Measurements from ENCODE around the gene MKI67. TPM values are rescaled to one million over a fixed set of nuclear protein-coding genes. Genes with fewer than 3 reads are reported as not detected.
A peak's percentile ranks its signal among the peaks of the same experiment; 100 is the strongest.
"Not testable (repeated sequence)": the region's sequence is repeated elsewhere in the genome, so short reads cannot be mapped to it uniquely, and the experiment has no call there.

Gene MKI67
- 10.6 TPM for total RNA-seq (ENCODE audit: insufficient read depth, low replicate concordance)

- DNase-seq (ENCODE audit: low spot score) = peak; percentile 95
These were observed at the start of gene MKI67 for GRCh38 chr10:128125944-128126764. Gene MKI67 (minus strand): TSS chr10:128126423. CDS start chr10:128125667, 756 bp downstream.

- DNase-seq (ENCODE audit: low spot score) = no peak
These were observed 48.6 kb upstream of the MKI67 start for GRCh38 chr10:128174581-128175559.

DNA sequence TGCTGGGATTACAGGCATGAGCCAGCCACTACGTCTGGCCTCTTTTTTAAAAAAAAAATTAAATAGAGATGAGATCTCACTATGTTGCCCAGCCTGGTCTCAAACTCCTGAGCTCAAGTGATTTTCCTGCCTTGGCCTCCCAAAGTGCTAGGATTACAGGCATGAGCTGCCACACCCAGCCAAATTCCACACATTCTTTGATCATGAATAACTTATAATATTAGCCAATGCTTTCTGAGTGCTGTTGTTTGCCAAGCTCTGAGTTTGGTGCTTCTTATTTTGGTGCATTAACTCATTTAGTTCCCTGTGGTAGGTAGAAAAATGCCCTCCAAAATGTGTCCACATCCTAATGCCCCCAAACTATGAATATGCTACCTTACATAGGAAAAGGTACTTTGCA is 47.2 kb upstream of the MKI67 start:
- no peak for DNase-seq (ENCODE audit: low spot score)

GRCh38 chr10:128172756-128173155 is 46.5 kb upstream of the MKI67 start:
- no peak for DNase-seq (ENCODE audit: low spot score)

GRCh38 chr10:128169811-128170379 is 43.7 kb upstream of the MKI67 start:
- no peak for DNase-seq (ENCODE audit: low spot score)

GRCh38 chr10:128167926-128168520 is 41.8 kb upstream of the MKI67 start:
- no peak for DNase-seq (ENCODE audit: low spot score)

DNA sequence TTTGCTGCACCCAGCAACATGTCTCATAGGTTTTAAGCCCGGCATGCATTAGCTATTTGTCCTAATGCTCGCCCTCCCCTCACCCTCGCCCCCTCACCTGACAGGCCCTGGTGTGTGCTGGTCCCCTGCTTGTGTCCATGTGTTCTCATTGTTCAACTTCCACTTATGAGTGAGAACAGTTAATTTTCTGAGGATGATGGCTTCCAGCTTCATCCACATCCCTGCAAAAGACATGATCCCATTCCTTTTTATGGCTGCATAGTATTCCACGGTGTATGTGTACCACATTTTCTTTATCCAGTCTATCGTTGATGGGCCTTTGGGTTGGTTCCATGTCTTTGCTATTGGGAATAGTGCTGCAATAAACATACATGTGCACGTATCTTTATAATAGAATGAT is 40.9 kb upstream of the MKI67 start:
- not testable (repeated sequence) for DNase-seq (ENCODE audit: low spot score)

DNA sequence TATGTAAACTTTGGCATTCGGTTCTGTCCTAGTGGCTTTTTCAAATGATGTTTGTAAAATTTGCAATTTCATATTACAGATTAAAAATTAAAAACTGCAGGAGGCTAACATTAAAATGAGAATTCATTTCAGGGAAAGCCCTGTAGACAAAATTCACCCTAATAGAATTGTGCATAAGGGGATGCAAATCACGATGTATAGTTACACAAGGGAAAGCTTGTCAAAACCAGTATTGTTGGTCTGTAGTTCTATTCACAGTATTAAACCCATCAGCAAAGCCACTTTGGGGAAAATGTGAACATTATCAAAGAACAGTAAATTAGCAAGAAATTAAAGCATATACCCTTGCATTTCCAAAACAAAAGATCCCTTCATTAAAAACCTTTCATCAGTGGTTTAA is 39.9 kb upstream of the MKI67 start:
- DNase-seq (ENCODE audit: low spot score) = no peak

DNA sequence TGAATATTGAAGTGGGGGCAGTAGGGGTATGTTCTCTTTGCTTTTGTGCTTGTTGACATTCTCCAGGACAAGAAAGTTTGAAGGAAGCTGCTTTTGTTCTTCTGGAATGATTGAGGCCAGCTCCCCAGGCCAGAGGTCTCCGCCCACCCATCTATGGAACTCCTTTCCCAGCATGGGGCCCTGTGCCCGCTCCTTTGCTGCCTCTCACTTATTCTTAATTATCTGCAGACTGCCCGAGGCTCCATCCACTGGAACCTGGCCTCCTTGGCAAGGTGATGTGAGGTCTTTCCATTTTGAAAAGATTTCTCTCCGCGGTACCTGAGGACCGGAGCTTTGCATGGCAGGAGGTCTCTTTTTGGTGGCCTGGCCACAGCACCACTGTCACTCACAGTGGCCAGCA is 39.3 kb upstream of the MKI67 start:
- no peak for DNase-seq (ENCODE audit: low spot score)

- DNase-seq (ENCODE audit: low spot score) = no peak
These were observed 37.5 kb upstream of the MKI67 start for GRCh38 chr10:128163701-128164100.

- no peak for DNase-seq (ENCODE audit: low spot score)
These were observed 34.8 kb upstream of the MKI67 start for GRCh38 chr10:128161031-128161430.

GRCh38 chr10:128160297-128160711 is 34.1 kb upstream of the MKI67 start:
- DNase-seq (ENCODE audit: low spot score) = no peak

DNA sequence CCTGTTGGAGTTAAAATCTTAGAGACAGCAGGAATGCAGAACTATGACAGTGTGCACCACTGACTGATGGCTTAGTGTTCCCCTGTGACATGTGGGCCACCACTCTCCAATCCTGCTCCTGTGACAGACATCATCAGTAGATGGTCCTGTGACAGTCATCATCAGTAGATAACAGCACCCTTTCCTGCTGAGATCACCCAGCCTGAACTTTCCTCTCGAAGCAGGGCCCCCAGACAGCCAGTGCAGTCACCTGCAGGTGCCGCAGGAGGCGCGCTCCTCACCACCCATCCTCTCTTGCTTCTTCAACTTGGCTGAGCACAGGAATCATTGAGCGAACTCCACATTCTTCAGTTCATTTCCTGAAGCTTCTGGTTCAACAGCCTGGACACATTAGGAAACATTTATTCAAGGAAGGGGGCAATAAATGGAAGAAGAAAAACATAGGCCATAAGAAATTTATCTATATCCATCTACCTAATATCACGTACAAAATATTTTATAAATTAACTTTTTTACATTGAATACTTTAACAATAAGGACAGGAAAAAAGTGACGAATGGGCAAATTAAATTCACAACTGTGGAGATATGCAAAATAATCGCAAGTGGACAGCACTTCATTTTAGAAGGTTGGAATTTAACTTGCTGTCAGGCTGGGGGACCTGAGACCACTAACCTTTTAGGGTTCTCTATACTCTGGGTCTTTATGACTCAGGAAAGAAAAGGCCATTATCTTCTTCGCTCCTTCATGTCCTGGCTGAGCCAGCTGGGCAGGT is 32.0 kb upstream of the MKI67 start:
- no peak for DNase-seq (ENCODE audit: low spot score)

- DNase-seq (ENCODE audit: low spot score) = no peak
These were observed 31.0 kb upstream of the MKI67 start for GRCh38 chr10:128156999-128157755.

DNA sequence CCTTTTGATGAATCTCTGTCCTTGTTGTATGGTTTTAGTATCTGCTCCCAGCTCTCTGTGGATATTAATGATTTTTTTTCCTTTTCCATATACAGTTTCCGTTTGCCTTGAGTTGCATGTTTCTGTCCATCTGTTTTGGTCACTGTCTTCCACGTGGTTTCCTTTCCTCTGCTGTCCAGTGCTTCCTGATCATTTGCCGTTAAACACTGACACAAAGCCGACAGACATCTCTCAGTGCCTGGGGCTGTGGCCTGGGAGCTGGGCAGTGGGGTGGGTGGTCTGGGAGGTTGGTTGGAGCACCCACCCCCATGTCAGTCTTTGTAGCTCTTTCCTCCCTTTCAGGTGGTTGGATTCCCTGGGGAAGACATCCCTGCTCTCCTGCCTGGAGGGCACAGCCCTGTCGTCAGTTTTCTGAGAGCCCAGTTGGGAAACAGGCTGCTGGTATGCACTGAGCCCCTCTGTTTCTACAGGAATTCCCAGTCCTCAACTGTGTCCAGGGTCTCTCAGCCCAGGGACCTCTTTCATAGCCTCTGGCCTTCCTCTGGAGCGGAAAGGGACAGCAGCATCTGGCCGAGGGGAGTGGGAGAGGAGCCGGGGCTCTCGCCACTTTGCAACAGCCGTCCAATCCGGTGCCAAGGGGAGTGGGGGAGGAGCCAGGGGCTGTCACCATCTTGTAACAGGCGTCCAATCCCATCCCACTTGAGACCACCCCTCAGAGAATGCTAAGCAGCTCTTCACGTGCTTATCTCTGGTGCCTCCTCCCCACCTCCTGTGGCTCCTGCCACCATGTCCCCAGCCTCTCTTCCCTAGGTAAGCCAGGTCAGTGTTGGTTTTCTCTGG is 26.7 kb upstream of the MKI67 start:
- no peak for DNase-seq (ENCODE audit: low spot score)

DNA sequence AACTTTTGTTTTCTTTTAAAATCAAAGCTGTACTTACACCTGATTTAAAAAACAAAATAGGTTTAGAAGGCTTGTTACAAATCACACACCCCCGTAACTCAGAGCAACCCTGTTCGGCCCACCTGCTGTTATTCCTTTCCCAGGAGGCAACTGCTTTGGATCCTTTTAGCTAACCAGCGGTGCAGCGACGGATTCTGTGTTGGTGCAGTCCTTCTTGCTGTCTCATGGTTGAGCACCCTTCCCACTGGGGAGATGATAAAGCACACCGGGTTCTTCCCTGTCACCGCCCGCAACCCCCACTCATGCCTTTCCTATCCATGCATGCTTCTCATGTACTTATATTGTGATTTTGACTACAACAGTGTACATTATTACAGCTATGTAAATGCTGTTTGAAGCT is 24.8 kb upstream of the MKI67 start:
- DNase-seq (ENCODE audit: low spot score) = no peak

- DNase-seq (ENCODE audit: low spot score) = no peak
These were observed 24.3 kb upstream of the MKI67 start for GRCh38 chr10:128150561-128150960.

GRCh38 chr10:128150045-128150493 is 23.8 kb upstream of the MKI67 start:
- DNase-seq (ENCODE audit: low spot score) = peak; percentile 39
